Mesothelial cell of epicardium (in vitro differentiated cells): Measurements from ENCODE around the gene SEMA4D. TPM values are rescaled to one million over a fixed set of nuclear protein-coding genes. Genes with fewer than 3 reads are reported as not detected.

Experiments used
- DNase-seq, 2 experiments: peaks; one replicate each; pipeline ENCODE4 v3.0.0; 2021; ENCODE audit warnings: low spot score in 2 of 2; ENCODE audit not compliant: unreplicated experiment in 2 of 2
- H3K27ac Mint-ChIP-seq: 2 replicates; pipeline ENCODE4 v1.8.0; 2021; ENCODE audit warnings: mixed read lengths
- H3K27me3 Mint-ChIP-seq: 2 replicates; pipeline ENCODE4 v1.8.0; 2021; ENCODE audit warnings: low read depth, mixed read lengths
- H3K36me3 Mint-ChIP-seq: 2 replicates; pipeline ENCODE4 v1.8.0; 2021; ENCODE audit warnings: mixed read lengths
- H3K4me1 Mint-ChIP-seq: 2 replicates; pipeline ENCODE4 v1.8.0; 2021; ENCODE audit warnings: mixed read lengths
- H3K4me3 Mint-ChIP-seq: 2 replicates; pipeline ENCODE4 v1.8.0; 2021; ENCODE audit warnings: mild to moderate bottlenecking, moderate library complexity, mixed read lengths
- H3K9me3 Mint-ChIP-seq: 2 replicates; pipeline ENCODE4 v1.8.0; 2021; ENCODE audit warnings: mixed read lengths
- total RNA-seq: library from RNA; stranded (reverse); gene quantifications from 3 replicates; pipeline ENCODE4 v1.2.1, GENCODE V29; 2021
- TF ChIP-seq, protein P1 (sequence below): fragments of 200-600 bp; sonication (generic); IDR thresholded peaks from one replicate; pipeline ENCODE4 v1.5.0; 2021; ENCODE audit warnings: antibody characterized with exemption; ENCODE audit not compliant: unreplicated experiment

The SEMA4D gene
- total RNA-seq, 1 donor from 2014 or later, result 44.7 TPM

DNA sequence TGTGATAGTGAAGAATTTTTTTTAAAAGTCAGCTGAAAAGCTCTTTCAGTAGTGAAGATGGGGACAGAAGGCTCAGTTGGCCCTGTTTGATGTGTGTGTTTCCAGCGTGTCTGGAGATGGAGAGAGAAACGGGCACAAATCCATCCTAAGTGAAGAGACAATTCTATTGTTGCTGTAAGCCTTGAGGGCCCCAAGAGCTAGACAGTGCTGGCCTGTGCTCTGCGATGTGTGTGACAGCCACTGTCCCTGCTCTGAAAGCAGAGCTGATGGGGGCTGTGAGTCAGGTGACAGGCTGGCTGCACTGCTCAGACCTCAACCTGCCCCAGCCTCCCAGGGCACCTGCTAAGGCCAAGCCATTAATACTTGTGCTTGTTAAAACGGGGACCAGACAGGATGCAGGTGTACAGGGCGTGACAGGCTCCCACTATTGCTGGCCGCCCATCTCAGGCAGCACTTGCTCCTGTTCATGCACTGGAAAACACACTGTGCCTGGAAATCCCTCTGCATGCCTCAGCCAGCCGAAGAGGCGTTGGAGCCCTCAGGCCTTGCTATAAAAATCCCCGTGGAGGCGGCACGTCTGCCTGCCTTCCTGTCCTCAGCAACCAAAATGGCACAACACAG is 44.6 kb upstream of the SEMA4D start:
- H3K4me3 Mint-ChIP-seq, result no peak overlapping the region
- no peak for DNase-seq
- no peaks in the 10 kb centered on the region for H3K36me3 Mint-ChIP-seq
- H3K27ac Mint-ChIP-seq, result no peak overlapping the region
- H3K4me1 Mint-ChIP-seq, result peaks cover 6% of the 10 kb centered on the region
- TF ChIP-seq, protein P1, sequence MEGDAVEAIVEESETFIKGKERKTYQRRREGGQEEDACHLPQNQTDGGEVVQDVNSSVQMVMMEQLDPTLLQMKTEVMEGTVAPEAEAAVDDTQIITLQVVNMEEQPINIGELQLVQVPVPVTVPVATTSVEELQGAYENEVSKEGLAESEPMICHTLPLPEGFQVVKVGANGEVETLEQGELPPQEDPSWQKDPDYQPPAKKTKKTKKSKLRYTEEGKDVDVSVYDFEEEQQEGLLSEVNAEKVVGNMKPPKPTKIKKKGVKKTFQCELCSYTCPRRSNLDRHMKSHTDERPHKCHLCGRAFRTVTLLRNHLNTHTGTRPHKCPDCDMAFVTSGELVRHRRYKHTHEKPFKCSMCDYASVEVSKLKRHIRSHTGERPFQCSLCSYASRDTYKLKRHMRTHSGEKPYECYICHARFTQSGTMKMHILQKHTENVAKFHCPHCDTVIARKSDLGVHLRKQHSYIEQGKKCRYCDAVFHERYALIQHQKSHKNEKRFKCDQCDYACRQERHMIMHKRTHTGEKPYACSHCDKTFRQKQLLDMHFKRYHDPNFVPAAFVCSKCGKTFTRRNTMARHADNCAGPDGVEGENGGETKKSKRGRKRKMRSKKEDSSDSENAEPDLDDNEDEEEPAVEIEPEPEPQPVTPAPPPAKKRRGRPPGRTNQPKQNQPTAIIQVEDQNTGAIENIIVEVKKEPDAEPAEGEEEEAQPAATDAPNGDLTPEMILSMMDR, result no peak
- H3K9me3 Mint-ChIP-seq, result peaks cover 16% of the 10 kb centered on the region
- no peaks in the 10 kb centered on the region for H3K27me3 Mint-ChIP-seq

DNA sequence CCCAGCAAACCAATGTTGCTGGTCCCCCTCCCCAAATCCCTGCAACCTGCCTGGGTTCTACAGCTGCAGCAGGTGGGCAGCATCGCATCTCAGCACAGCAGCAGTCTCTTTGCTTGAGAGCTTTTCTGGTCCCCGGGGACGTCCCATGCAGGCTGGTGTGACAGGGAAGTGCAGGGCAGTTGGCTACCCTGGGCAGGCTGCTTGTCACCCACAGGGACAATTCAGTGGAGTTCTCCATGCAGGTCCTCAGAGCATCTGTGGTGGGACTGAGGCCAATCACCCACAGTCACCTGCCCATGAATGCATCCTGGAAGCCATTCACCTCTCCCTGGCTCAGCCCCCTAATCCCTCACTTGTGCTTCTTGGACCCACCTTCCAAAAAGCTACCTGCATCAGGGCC is 43.9 kb upstream of the SEMA4D start:
- TF ChIP-seq, protein P1, result no peak
- peaks cover 6% of the 10 kb centered on the region for H3K4me1 Mint-ChIP-seq
- peaks cover 16% of the 10 kb centered on the region for H3K9me3 Mint-ChIP-seq
- H3K27ac Mint-ChIP-seq, result no peak overlapping the region
- H3K27me3 Mint-ChIP-seq, result no peaks in the 10 kb centered on the region
- H3K36me3 Mint-ChIP-seq, result no peaks in the 10 kb centered on the region
- no peak overlapping the region for H3K4me3 Mint-ChIP-seq
- DNase-seq, result no peak

DNA sequence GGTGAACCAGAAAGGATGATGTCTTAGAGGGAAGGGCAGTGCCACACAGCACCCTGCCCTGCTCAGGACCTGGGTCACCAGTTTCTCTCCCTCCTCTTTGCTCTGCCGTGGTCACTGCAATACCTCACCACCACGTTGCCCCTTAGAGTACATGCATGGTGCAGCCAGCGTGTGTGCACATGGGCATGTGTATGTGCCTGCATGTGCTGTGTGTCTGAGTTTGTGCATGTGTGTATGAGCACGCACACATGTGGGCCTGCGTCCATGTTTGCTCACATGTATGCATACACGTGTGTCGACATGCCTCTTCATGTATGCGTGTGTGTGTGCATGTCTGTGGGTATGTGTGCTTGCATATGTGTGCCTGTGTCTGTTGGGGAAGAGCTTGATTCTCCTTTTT is 41.5 kb upstream of the SEMA4D start:
- Mint-ChIP-seq H3K27me3 (no peaks in the 10 kb centered on the region), H3K36me3 (no peaks in the 10 kb centered on the region), H3K27ac (no peak overlapping the region), H3K9me3 (no peaks in the 10 kb centered on the region), H3K4me1 (peaks cover 10% of the 10 kb centered on the region), H3K4me3 (no peak overlapping the region)
- TF ChIP-seq, protein P1, result no peak
- DNase-seq, result no peak

DNA sequence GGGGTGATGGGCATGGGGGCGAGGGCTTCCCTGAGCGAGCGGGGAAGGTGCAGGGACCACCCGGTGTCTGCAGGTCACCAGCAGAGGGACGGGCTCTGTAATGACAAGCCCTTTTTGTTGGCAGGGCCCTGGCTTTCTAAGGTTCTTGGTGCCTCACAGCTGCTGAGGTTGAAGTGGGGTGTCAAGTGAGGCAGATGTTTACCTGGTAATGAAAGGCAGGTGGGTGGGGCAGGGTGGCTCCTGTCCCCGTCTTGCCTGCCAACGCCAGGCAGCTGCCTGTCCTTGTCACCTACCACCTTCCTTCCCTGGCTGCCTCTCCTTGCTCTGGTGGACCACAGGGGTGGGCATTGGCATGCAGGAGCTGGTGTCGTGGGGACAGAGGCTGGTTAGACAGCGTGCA is 41.0 kb upstream of the SEMA4D start:
- DNase-seq, result no peak
- TF ChIP-seq, protein P1, result no peak
- Mint-ChIP-seq H3K4me3 (no peak overlapping the region), H3K27ac (no peak overlapping the region), H3K27me3 (no peaks in the 10 kb centered on the region), H3K4me1 (peaks cover 14% of the 10 kb centered on the region), H3K9me3 (no peaks in the 10 kb centered on the region), H3K36me3 (no peaks in the 10 kb centered on the region)

DNA sequence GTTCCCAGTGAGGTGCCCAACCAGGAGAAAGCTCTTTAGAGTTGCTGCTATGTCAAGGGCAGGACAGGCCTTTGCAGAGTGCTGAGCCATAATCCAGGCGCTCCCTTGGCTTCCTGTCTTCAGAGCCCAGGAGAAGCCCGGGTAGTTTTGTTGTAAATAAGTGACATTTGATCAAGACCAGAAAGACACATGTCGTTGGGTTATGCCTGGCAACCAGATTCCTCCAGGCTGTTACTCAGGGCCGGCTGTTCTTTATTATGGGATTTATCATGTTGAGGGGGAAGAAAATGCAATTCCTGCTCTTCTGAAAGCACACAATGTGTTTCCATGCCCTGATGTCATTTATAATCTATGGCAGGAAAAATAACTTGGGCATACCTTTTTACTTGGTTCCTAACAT is 39.3 kb upstream of the SEMA4D start:
- TF ChIP-seq, protein P1, result no peak
- Mint-ChIP-seq H3K4me1 (peaks cover 13% of the 10 kb centered on the region), H3K36me3 (no peaks in the 10 kb centered on the region), H3K4me3 (no peak overlapping the region), H3K27me3 (no peaks in the 10 kb centered on the region), H3K27ac (no peak overlapping the region), H3K9me3 (no peaks in the 10 kb centered on the region)
- DNase-seq, result no peak

DNA sequence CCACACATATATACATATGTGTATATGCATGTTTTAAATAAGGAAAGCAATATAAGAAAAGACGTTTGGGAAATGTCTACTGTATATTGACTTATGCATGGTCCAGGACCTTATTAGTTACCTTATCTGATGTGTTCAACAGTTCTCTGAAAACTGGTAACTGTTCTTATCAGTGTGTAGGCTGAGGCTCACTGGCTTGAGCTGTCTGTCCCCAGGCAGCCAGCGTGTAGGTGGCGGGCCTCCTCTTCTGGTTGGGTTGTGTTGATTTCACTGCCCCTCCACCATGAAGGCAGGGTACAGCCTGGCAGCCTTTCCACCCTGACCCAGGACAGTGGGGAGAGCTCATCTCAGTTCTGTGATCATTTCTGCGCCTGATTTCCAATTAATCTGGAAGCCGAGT is 38.7 kb upstream of the SEMA4D start:
- Mint-ChIP-seq H3K4me3 (no peak overlapping the region), H3K4me1 (peaks cover 13% of the 10 kb centered on the region), H3K36me3 (no peaks in the 10 kb centered on the region), H3K27ac (no peak overlapping the region), H3K27me3 (no peaks in the 10 kb centered on the region), H3K9me3 (no peaks in the 10 kb centered on the region)
- TF ChIP-seq, protein P1, result no peak
- no peak for DNase-seq
